GM18508 (cell line): ENCODE data around the gene SRGN.

Source experiments
- ATAC-seq: cut with Tn5 transposase; IDR thresholded peaks from one replicate; pipeline ENCODE4 v1.9.1; 2021; ENCODE audit warnings: moderate number of reproducible peaks; ENCODE audit not compliant: insufficient read depth, unreplicated experiment

The SRGN gene

GRCh38 chr10:69088801-69089501, 1.0 kb downstream of the SRGN start:
- ATAC-seq = no peak

GRCh38 chr10:69089638-69090599, 2.0 kb downstream of the SRGN start:
- no peak for ATAC-seq

GRCh38 chr10:69090685-69091084, 2.8 kb downstream of the SRGN start:
- no peak for ATAC-seq

- no peak for ATAC-seq
Observed at GRCh38 chr10:69091143-69091651, 3.3 kb downstream of the SRGN start.

- no peak for ATAC-seq
Observed at GRCh38 chr10:69092959-69093850, 5.3 kb downstream of the SRGN start.

GRCh38 chr10:69093933-69094332, 6.0 kb downstream of the SRGN start:
- ATAC-seq = no peak

GRCh38 chr10:69096045-69096444, 8.1 kb downstream of the SRGN start:
- ATAC-seq = no peak

- no peak for ATAC-seq
Observed at GRCh38 chr10:69097729-69098128, 9.8 kb downstream of the SRGN start.

- ATAC-seq = no peak
Observed at GRCh38 chr10:69100136-69100872, 12.4 kb downstream of the SRGN start.

GRCh38 chr10:69101451-69102095, 13.7 kb downstream of the SRGN start:
- no peak for ATAC-seq

GRCh38 chr10:69102440-69102839, 14.5 kb downstream of the SRGN start:
- ATAC-seq = no peak

- no peak for ATAC-seq
Observed at GRCh38 chr10:69103784-69104183, 15.9 kb downstream of the SRGN start.

- ATAC-seq = no peak
Observed at GRCh38 chr10:69104994-69105790, 17.3 kb downstream of the SRGN start.

- no peak for ATAC-seq
Observed at GRCh38 chr10:69107176-69107490, 19.2 kb downstream of the SRGN start.

- ATAC-seq = no peak
Observed at GRCh38 chr10:69107699-69108098, 19.8 kb downstream of the SRGN start.

GRCh38 chr10:69119896-69120295, 32.0 kb downstream of the SRGN start:
- ATAC-seq = no peak

- peak; percentile 13 for ATAC-seq
Observed at GRCh38 chr10:69123306-69123746, 35.4 kb downstream of the SRGN start.

GRCh38 chr10:69123747-69124562, 36.1 kb downstream of the SRGN start, which contains the start of gene VPS26A:
Gene VPS26A, plus strand, starts transcription at chr10:69124178. Its CDS starts 100 bp downstream, at chr10:69124278.
- peak; percentile 67 for ATAC-seq
